Epithelial cell of esophagus (primary cell): ENCODE measurements around the gene OPRPN.

Experiments used
- DNase-seq: peaks from one replicate; pipeline ENCODE4 v3.0.0; 2010; ENCODE audit warnings: low read depth
- H3K4me3 ChIP-seq: 2 replicates; pipeline ENCODE4 v1.5.1; 2011; ENCODE audit warnings: mild to moderate bottlenecking, low read length, control low read depth
- TF ChIP-seq, protein P1 (sequence below): IDR thresholded peaks from 2 replicates; pipeline ENCODE4 v1.5.1; 2011; ENCODE audit warnings: low read depth, mild to moderate bottlenecking, low read length, control low read depth, inconsistent platforms; ENCODE audit not compliant: insufficient read depth; ENCODE audit errors: missing control alignments

Gene OPRPN

DNA sequence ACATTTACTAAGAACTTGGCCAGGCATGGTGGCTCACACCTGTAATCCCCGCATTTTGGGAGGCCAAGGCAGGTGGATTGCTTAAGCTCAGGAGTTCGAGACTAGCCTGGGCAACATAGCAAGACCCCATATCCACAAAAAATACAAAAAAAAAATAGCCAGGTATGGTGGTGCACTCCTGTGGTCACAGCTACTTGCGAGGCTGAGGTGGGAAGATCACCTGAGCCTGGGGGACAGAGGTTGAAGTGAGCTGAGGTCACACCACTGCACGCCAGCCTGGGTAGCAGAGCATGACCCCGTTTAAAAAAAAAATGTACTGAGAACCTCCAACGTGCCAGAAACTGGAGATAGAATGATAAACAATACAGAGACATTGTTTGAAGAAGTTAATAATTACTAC, 8.0 kb downstream of the OPRPN start:
- DNase-seq = no peak
- TF ChIP-seq, protein P1, sequence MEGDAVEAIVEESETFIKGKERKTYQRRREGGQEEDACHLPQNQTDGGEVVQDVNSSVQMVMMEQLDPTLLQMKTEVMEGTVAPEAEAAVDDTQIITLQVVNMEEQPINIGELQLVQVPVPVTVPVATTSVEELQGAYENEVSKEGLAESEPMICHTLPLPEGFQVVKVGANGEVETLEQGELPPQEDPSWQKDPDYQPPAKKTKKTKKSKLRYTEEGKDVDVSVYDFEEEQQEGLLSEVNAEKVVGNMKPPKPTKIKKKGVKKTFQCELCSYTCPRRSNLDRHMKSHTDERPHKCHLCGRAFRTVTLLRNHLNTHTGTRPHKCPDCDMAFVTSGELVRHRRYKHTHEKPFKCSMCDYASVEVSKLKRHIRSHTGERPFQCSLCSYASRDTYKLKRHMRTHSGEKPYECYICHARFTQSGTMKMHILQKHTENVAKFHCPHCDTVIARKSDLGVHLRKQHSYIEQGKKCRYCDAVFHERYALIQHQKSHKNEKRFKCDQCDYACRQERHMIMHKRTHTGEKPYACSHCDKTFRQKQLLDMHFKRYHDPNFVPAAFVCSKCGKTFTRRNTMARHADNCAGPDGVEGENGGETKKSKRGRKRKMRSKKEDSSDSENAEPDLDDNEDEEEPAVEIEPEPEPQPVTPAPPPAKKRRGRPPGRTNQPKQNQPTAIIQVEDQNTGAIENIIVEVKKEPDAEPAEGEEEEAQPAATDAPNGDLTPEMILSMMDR = no peak
- H3K4me3 ChIP-seq = no peak overlapping the region

DNA sequence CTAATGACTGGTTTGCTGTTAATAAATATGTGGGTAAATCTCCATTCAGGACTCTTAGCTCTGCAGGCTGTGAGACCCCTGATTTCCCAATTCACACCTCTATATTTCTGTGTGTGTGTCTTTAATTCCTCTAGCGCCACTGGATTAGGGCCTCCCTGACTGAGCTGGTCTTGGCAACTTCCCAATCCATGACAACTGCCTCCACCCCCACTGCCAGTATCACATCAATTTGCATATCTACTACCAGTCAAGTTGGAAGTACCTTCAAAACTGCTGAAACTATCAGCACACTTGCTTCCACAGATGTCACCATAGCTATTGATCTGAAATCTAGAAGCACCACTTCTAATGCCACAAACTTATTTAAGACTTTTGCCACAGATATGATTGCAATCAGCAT, 27.6 kb downstream of the OPRPN start:
- H3K4me3 ChIP-seq = no peak overlapping the region
- TF ChIP-seq, protein P1 = no peak
- no peak for DNase-seq

DNA sequence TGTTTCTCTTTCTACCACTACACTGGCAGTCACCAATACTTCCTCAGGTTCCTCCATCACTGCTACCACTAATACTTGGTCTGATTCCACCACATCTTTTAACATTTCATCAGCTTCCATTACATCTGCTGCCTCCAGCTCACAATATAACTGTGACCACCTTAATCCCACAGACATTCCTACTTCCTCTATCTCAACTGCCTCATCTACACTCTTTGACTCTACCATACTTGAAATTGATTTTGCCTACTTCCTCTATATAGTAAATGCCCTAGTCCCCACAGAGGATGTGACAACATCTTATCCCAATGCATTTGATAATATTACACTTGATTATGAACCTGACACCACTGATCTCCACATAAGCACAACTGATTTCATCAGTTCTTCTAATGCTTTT, 29.0 kb downstream of the OPRPN start:
- DNase-seq = no peak
- no peak overlapping the region for H3K4me3 ChIP-seq
- TF ChIP-seq, protein P1 = no peak

DNA sequence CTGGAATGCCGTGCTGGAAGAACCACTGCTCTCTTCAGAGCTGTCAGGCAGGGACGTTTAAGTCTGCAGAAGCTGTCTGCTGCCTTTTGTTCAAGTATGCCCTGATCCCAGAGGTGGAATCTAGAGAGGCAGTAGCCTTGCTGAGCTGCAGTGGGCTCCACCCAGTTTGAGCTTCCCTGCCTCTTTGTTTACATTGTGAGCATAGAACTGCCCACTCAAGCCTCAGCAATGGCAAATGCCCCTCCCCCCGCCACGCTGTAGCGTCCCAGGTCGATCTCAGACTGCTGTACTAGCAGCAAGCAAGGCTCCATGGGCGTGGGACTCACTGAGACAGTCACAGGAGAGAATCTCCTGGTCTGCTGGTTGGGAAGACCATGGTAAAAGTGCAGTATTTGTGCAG, 39.5 kb downstream of the OPRPN start:
- H3K4me3 ChIP-seq = no peak overlapping the region
- no peak for DNase-seq
- TF ChIP-seq, protein P1 = no peak

DNA sequence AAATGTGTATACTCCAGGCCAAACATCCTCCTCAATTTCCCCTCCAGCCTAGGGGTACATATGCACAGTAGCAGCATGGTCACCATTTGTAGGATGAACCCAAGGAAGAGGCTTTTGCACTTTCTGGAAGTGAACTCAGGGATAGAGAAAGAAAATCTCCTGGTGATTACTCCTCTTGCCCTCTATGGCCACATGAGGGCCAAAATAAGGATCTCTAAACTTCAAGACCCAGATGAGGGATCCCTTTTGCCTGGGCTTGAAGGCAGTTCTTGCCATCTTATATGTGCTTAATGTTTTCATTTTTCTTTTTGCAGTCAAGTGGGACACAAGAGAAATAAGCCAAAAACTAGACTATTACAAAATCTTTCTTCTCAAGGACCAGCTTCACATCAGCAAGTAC, 44.7 kb downstream of the OPRPN start:
- DNase-seq = no peak
- TF ChIP-seq, protein P1 = no peak
- H3K4me3 ChIP-seq = no peak overlapping the region

DNA sequence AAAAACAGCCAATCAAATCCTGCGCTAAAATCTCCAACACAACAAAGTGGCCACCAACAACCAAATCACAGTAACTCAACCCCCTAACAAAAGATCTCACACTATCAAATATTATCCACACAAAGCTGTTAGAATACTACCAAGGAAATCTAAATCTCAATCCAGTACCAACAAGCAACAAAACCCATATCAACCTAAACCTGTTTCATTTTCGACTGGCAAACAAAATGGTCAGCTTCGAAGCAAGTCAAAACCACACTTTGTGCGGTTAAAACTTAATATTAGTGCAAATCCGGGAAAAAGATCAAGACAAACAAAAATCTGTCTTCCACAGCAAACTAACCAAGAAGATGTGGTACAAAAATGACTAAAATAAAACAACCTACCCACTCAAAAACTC, 45.6 kb downstream of the OPRPN start:
- TF ChIP-seq, protein P1 = no peak
- DNase-seq = no peak
- no peak overlapping the region for H3K4me3 ChIP-seq

DNA sequence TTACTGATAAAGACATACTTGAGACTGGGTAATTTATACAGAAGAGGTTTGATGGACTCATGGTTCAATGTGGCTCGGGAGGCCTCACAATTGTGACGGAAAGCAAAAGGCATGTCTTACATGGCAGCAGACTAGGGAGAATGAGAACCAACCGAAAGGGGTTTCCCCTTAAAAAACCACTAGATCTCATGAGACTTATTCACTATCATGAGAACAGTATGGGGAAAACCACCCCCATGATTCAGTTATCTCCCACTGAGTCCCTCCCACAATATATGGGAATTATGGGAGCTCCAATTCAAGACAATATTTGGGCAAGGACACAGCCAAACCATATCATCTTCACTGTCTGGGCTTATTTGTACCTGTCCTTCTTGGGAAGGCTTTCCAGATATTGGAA, 51.5 kb downstream of the OPRPN start:
- no peak for DNase-seq
- H3K4me3 ChIP-seq = no peak overlapping the region
- TF ChIP-seq, protein P1 = no peak
